Heart right ventricle (tissue), 16 donors: ENCODE data around the gene SMAD1. TPM values are rescaled to one million over a fixed set of nuclear protein-coding genes. Genes with fewer than 3 reads are reported as not detected.

ENCODE experiments used
- ATAC-seq, 8 donors: fragments of 200-7000 bp; cut with Tn5 transposase; one replicate each; pipeline ENCODE4 v1.9.1; 2020; ENCODE audit warnings: mild to moderate bottlenecking in 8 of 8, moderate library complexity in 8 of 8, moderate number of reproducible peaks in 1 of 8
- DNase-seq, 2 donors: peaks; one replicate each; pipeline ENCODE4 v3.0.0-alpha.2; 2020
- H3K27ac ChIP-seq, 10 donors: fragments of 200-600 bp; sonication (generic) in 2 of 10; one replicate each; pipeline versions ENCODE4 v1.5.0 to v1.8.0; 2020 to 2022; ENCODE audit warnings: mild to moderate bottlenecking in 3 of 10
- H3K27me3 ChIP-seq, 7 donors: fragments of 200-600 bp; one replicate each; pipeline ENCODE4 v1.8.0; 2021 to 2022; ENCODE audit warnings: mild to moderate bottlenecking in 2 of 7
- H3K36me3 ChIP-seq, 9 donors: fragments of 200-600 bp; sonication (generic) in 1 of 9; one replicate each; pipeline versions ENCODE4 v1.5.0 to v1.8.0; 2020 to 2022; ENCODE audit warnings: mild to moderate bottlenecking in 2 of 9
- H3K4me1 ChIP-seq, 9 donors: fragments of 200-600 bp; sonication (generic) in 1 of 9; one replicate each; pipeline versions ENCODE4 v1.5.0 to v1.8.0; 2020 to 2022; ENCODE audit warnings: mild to moderate bottlenecking in 4 of 9
- H3K4me3 ChIP-seq, 10 donors: fragments of 200-600 bp; sonication (generic) in 2 of 10; one replicate each; pipeline versions ENCODE4 v1.5.0 to v1.8.0; 2020 to 2022; ENCODE audit warnings: mild to moderate bottlenecking in 7 of 10, moderate library complexity in 2 of 10
- H3K9me3 ChIP-seq, 11 donors: fragments of 200-600 bp in 10 of 11; sonication (generic) in 2 of 11; one replicate each; pipeline versions ENCODE4 v1.5.0 to v1.8.0; 2013 to 2022; ENCODE audit warnings: mild to moderate bottlenecking in 2 of 11, control low read depth in 1 of 11, moderate library complexity in 1 of 11
- CTCF ChIP-seq, 9 donors: fragments of 200-600 bp; sonication (generic) in 2 of 9; IDR thresholded peaks; one replicate each; pipeline versions ENCODE4 v1.5.0 to v1.8.0; 2021 to 2022; ENCODE audit warnings: antibody characterized with exemption in 9 of 9, mild to moderate bottlenecking in 5 of 9, moderate library complexity in 1 of 9
- WGBS, 2 donors: extraction: QIAGEN DNeasy Blood & Tissue Kit; methylation state at CpG; one replicate each; pipeline ENCODE4 v1.1.7; 2013; ENCODE audit warnings: inconsistent platforms in 1 of 2; 5-methylcytosine and 5-hydroxymethylcytosine counted together
- intact Hi-C, 10 donors: fragments of 100-400 bp; cut with DNase I; formaldehyde crosslinking; loops; one replicate each; pipeline versions ENCODE4 v1.11.1 to v1.14.2; 2022
- polyA plus RNA-seq, 2 donors: library from polyadenylated mRNA; stranded (reverse); fragments of 200-250 nt; gene quantifications; one replicate each; pipeline ENCODE4 v1.2.3, GENCODE V29; 2013
- total RNA-seq, 10 donors: library from RNA; stranded (reverse); fragmentation: NEBNext Ultra II Directional in 3 of 10; extraction: Animal tissue kit (Norgen Biotek cat#: 25700) in 3 of 10; gene quantifications; one replicate each; pipeline versions ENCODE4 v1.2.1 to v1.2.4, GENCODE V29; 2021 to 2023
- donor health status: Arrhythmogenic right ventricular cardiomyopathy.
- donor health status: ischemic (EF 13 %, LVEDD 7.1; RV severe dilation, severe dysfunction).
- donor health status: healthy with polysubstance abuse.
- donor health status: DM: no; HTN: yes; CAD: no.
- donor health status: DM: no; HTN: no; CAD: no.
- donor health status: ischemic (EF 25% LVEDD 6.9; RV normal size, moderate dysfunction).
- donor health status: ischemic (EF 25% LVEDD 5.7; RV mildly dilated, moderate dysfunction).
- donor health status: healthy.
- donor health status: DM: yes; HTN: yes; CAD: no.
- donor health status: Ischemic cardiomyopathy.
- donor health status: ischemic (EF 35%, LVEDD 5.7; RV mildly dilated, moderate dysfunction).
- donor health status: nonischemic (EF 11% LVEDD 7.7; RV severe dilation, severe dysfunction).
- donor health status: DM: yes; HTN: yes; CAD: no.
- donor health status: PGD.
- donor health status: ischemic (EF 29% LVEDD 5.4; RV normal size, mild dysfunction).
- donor health status: nonischemic (EF 23%, LVEDD 6.1; RV moderate dilation, normal function).

SMAD1 gene
- total and polyA plus RNA-seq, 12 donors, result 2.6 to 19.4 (median 14.8) TPM

GRCh38 chr4:145487631-145488030 lies 6.0 kb downstream of the SMAD1 start:
- DNase-seq (no peak), ATAC-seq (peak in 1 of 8 donors; percentile 7)
- intact Hi-C loops, result loop anchor here in 5 of 10 donors (5.0 to 10.0 kb wide), 6 partner anchors 47 to 313 kb away; partner anchors contain the start of gene MMAA (in 1 of the 5)
- TF ChIP-seq CTCF (IDR thresholded peaks at IDR 0.05), result no peak
- Histone ChIP-seq H3K36me3 (no peaks in the 10 kb centered on the region), H3K4me1 (peaks cover 0 to 91% (median 58%) of the 10 kb centered on the region in 9 donors), H3K9me3 (no peaks in the 10 kb centered on the region), H3K27ac (no peak overlapping the region), H3K4me3 (no peak overlapping the region), H3K27me3 (no peaks in the 10 kb centered on the region)
- 60 to 72% methylated on average over 3 of the region's 3 CpGs for WGBS, 2 donors

GRCh38 chr4:145488310-145488709 lies 6.7 kb downstream of the SMAD1 start:
- no peak for TF ChIP-seq CTCF (IDR thresholded peaks at IDR 0.05)
- H3K27me3 ChIP-seq, result no peaks in the 10 kb centered on the region
- peaks cover 0 to 95% (median 60%) of the 10 kb centered on the region in 9 donors for H3K4me1 ChIP-seq
- ATAC-seq, result no peak
- no peak overlapping the region for H3K27ac ChIP-seq
- DNase-seq, result no peak
- WGBS, 2 donors, result 64 to 72% methylated on average over 2 of the region's 2 CpGs
- intact Hi-C loops, result loop anchor here in 5 of 10 donors (5.0 to 10.0 kb wide), 6 partner anchors 46 to 314 kb away; partner anchors contain the start of gene MMAA (in 1 of the 5)
- H3K36me3 ChIP-seq, result no peaks in the 10 kb centered on the region
- H3K4me3 ChIP-seq, result no peak overlapping the region
- H3K9me3 ChIP-seq, result no peaks in the 10 kb centered on the region

- peaks cover 0 to 94% (median 59%) of the 10 kb centered on the region in 9 donors for H3K4me1 ChIP-seq
- H3K27me3 ChIP-seq, result no peaks in the 10 kb centered on the region
- H3K27ac ChIP-seq, result no peak overlapping the region
- no peaks in the 10 kb centered on the region for H3K36me3 ChIP-seq
- intact Hi-C loops, result loop anchor here in 5 of 10 donors (5.0 to 10.0 kb wide), 6 partner anchors 45 to 315 kb away; partner anchors contain the start of gene MMAA (in 1 of the 5)
- no peak for TF ChIP-seq CTCF (IDR thresholded peaks at IDR 0.05)
- ATAC-seq, result no peak
- no peaks in the 10 kb centered on the region for H3K9me3 ChIP-seq
- no peak overlapping the region for H3K4me3 ChIP-seq
- 87% methylated on average over 3 of the region's 3 CpGs for WGBS, 2 donors
- DNase-seq, result no peak
Measured at GRCh38 chr4:145489556-145489955, 7.9 kb downstream of the SMAD1 start.

GRCh38 chr4:145490361-145490760 lies 8.7 kb downstream of the SMAD1 start:
- no peaks in the 10 kb centered on the region for H3K9me3 ChIP-seq
- 83 to 89% methylated on average over 1 of the region's 1 CpG for WGBS, 2 donors
- H3K4me3 ChIP-seq, result no peak overlapping the region
- DNase-seq, result no peak
- intact Hi-C loops, result no loop called here
- no peak for TF ChIP-seq CTCF (IDR thresholded peaks at IDR 0.05)
- H3K4me1 ChIP-seq, result peaks cover 0 to 94% (median 63%) of the 10 kb centered on the region in 9 donors
- ATAC-seq, result no peak
- no peaks in the 10 kb centered on the region for H3K27me3 ChIP-seq
- no peaks in the 10 kb centered on the region for H3K36me3 ChIP-seq
- H3K27ac ChIP-seq, result peak overlapping the region in 1 of 10 donors; percentile 57
